Measurements from ENCODE around the gene FER.

The FER gene

GRCh38 chr5:108797396-108797795, 49.7 kb downstream of the FER start:
- no peaks in the 10 kb centered on the region; the same call in 1 of the 2 replicates for H3K9me3 ChIP-seq (ENCODE audit: low read length)
- H4K20me1 ChIP-seq (ENCODE audit: insufficient read depth, low read length) = no peaks in the 10 kb centered on the region
- peaks cover 13% of the 10 kb centered on the region for H3K4me1 ChIP-seq (ENCODE audit: insufficient read depth, low read length, severe bottlenecking)
- H3K79me2 ChIP-seq (ENCODE audit: insufficient read depth, low read length) = no peaks in the 10 kb centered on the region
- H3K36me3 ChIP-seq (ENCODE audit: insufficient read depth, low read length) = no peaks in the 10 kb centered on the region
- no peak overlapping the region for H3K27ac ChIP-seq (ENCODE audit: low read depth, low read length, poor library complexity, severe bottlenecking)
- H3K4me2 ChIP-seq (ENCODE audit: low read length) = no peak overlapping the region
- H3F3A ChIP-seq (ENCODE audit: insufficient read depth, low read length) = no peaks in the 10 kb centered on the region
- no peak overlapping the region for H3K9ac ChIP-seq (ENCODE audit: low read length)
- no peaks in the 10 kb centered on the region for H3K27me3 ChIP-seq (ENCODE audit: insufficient read depth, low read length)
- no peaks in the 10 kb centered on the region for H3K9me2 ChIP-seq (ENCODE audit: low read depth, low read length)
- H2AFZ ChIP-seq (ENCODE audit: low read length) = no peak overlapping the region
- TF ChIP-seq, protein P1, sequence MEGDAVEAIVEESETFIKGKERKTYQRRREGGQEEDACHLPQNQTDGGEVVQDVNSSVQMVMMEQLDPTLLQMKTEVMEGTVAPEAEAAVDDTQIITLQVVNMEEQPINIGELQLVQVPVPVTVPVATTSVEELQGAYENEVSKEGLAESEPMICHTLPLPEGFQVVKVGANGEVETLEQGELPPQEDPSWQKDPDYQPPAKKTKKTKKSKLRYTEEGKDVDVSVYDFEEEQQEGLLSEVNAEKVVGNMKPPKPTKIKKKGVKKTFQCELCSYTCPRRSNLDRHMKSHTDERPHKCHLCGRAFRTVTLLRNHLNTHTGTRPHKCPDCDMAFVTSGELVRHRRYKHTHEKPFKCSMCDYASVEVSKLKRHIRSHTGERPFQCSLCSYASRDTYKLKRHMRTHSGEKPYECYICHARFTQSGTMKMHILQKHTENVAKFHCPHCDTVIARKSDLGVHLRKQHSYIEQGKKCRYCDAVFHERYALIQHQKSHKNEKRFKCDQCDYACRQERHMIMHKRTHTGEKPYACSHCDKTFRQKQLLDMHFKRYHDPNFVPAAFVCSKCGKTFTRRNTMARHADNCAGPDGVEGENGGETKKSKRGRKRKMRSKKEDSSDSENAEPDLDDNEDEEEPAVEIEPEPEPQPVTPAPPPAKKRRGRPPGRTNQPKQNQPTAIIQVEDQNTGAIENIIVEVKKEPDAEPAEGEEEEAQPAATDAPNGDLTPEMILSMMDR (IDR thresholded peaks at IDR 0.05; ENCODE audit: low read length) = no peak
- no peak for TF ChIP-seq EZH2 (IDR thresholded peaks at IDR 0.05; ENCODE audit: borderline replicate concordance, low read length)
- no peak overlapping the region for H3K4me3 ChIP-seq (ENCODE audit: low read depth, low read length, poor library complexity, severe bottlenecking)

- Histone ChIP-seq H3K27me3 (ENCODE audit: insufficient read depth, low read length) (no peaks in the 10 kb centered on the region), H3K9me2 (ENCODE audit: low read depth, low read length) (no peaks in the 10 kb centered on the region), H4K20me1 (ENCODE audit: insufficient read depth, low read length) (no peaks in the 10 kb centered on the region), H3K4me2 (ENCODE audit: low read length) (no peak overlapping the region), H3K27ac (ENCODE audit: low read depth, low read length, poor library complexity, severe bottlenecking) (no peak overlapping the region), H3K9me3 (ENCODE audit: low read length) (peaks cover 1% of the 10 kb centered on the region; the same call in 1 of the 2 replicates), H3K4me1 (ENCODE audit: insufficient read depth, low read length, severe bottlenecking) (peaks cover 12% of the 10 kb centered on the region), H3K79me2 (ENCODE audit: insufficient read depth, low read length) (no peaks in the 10 kb centered on the region), H3K9ac (ENCODE audit: low read length) (no peak overlapping the region), H3K4me3 (ENCODE audit: low read depth, low read length, poor library complexity, severe bottlenecking) (no peak overlapping the region), H3K36me3 (ENCODE audit: insufficient read depth, low read length) (no peaks in the 10 kb centered on the region), H2AFZ (ENCODE audit: low read length) (no peak overlapping the region), H3F3A (ENCODE audit: insufficient read depth, low read length) (no peaks in the 10 kb centered on the region)
- TF ChIP-seq, protein P1 (IDR thresholded peaks at IDR 0.05; ENCODE audit: low read length) = no peak
- no peak for TF ChIP-seq EZH2 (IDR thresholded peaks at IDR 0.05; ENCODE audit: borderline replicate concordance, low read length)
These were observed 50.3 kb downstream of the FER start for GRCh38 chr5:108797986-108798385.

DNA sequence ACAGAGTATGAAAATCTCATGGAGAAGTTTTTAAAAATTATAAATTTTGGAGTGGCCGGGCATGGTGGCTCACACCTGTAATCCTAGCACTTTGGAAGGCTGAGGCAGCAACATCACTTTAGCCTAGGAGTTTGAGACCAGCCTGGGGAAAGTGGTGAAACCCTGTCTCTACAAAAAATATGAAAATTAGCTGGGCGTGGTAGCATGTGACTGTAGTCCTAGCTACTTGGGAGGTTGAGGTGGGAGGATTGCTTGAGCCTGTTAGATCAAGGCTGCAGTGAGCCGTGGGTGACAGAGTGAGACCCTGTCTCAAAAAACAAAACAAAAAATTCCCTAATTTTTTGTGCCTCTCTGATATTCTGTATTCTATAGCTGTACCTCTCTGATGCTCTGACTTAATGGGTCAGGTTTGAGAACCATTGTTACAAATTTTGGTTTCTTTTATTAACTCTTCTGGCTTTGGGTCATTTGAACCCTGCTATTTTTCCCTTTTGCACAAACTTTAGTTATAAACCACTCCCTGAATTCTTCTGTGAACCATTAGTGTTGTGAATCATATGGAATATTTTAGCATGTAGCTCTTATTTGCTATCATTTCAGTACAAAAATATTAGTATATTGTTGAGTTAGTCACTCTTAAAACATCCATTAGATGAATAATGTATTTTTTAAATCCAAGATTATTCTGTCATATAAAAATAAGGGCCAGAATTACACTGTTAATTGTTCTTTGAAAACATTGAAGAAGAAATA, 51.0 kb downstream of the FER start:
- Histone ChIP-seq H4K20me1 (ENCODE audit: insufficient read depth, low read length) (no peaks in the 10 kb centered on the region), H3K4me1 (ENCODE audit: insufficient read depth, low read length, severe bottlenecking) (peaks cover 12% of the 10 kb centered on the region), H3K27me3 (ENCODE audit: insufficient read depth, low read length) (no peaks in the 10 kb centered on the region), H3K9ac (ENCODE audit: low read length) (no peak overlapping the region), H3K36me3 (ENCODE audit: insufficient read depth, low read length) (no peaks in the 10 kb centered on the region), H3K79me2 (ENCODE audit: insufficient read depth, low read length) (no peaks in the 10 kb centered on the region), H3K9me3 (ENCODE audit: low read length) (0 out of 2 replicates have a peak, but pooled peaks cover 5% of the 10 kb centered on the region), H3K4me2 (ENCODE audit: low read length) (no peak overlapping the region), H3K9me2 (ENCODE audit: low read depth, low read length) (no peaks in the 10 kb centered on the region), H3K27ac (ENCODE audit: low read depth, low read length, poor library complexity, severe bottlenecking) (no peak overlapping the region), H2AFZ (ENCODE audit: low read length) (no peak overlapping the region), H3F3A (ENCODE audit: insufficient read depth, low read length) (no peaks in the 10 kb centered on the region), H3K4me3 (ENCODE audit: low read depth, low read length, poor library complexity, severe bottlenecking) (no peak overlapping the region)
- TF ChIP-seq, protein P1 (IDR thresholded peaks at IDR 0.05; ENCODE audit: low read length) = no peak
- no peak for TF ChIP-seq EZH2 (IDR thresholded peaks at IDR 0.05; ENCODE audit: borderline replicate concordance, low read length)
